NCI-H2196 (cell line): ENCODE results near the gene ATF6B.

Source experiments
- DNase-seq: peaks from one replicate; lab custom pipeline; 2025; ENCODE audit not compliant: unreplicated experiment; lab: John Stamatoyannopoulos, UW

ATF6B gene

GRCh38 chr6:32132110-32132509 lies 4.1 kb upstream of the ATF6B start:
- no peak for DNase-seq

- DNase-seq = no peak
These were observed 3.4 kb upstream of the ATF6B start for GRCh38 chr6:32131439-32131948.

GRCh38 chr6:32129297-32130088 lies 1.4 kb upstream of the ATF6B start:
- DNase-seq = no peak

GRCh38 chr6:32128751-32129296 lies 778 bp upstream of the ATF6B start:
- DNase-seq = no peak

- DNase-seq = no peak
These were observed 683 bp downstream of the ATF6B start for GRCh38 chr6:32127409-32127716.

GRCh38 chr6:32126880-32127279 lies 1.2 kb downstream of the ATF6B start:
- DNase-seq = no peak

- DNase-seq = no peak
These were observed 4.4 kb downstream of the ATF6B start for GRCh38 chr6:32123681-32124080.

GRCh38 chr6:32120573-32121059 lies 7.4 kb downstream of the ATF6B start:
- no peak for DNase-seq

- DNase-seq = peak; percentile 77
These were observed 9.0 kb downstream of the ATF6B start for GRCh38 chr6:32118782-32119628.

- DNase-seq = no peak
These were observed 10.6 kb downstream of the ATF6B start for GRCh38 chr6:32117461-32117860.

GRCh38 chr6:32116674-32117073 lies 11.4 kb downstream of the ATF6B start:
- DNase-seq = peak; percentile 19

GRCh38 chr6:32115623-32116022 lies 12.4 kb downstream of the ATF6B start:
- no peak for DNase-seq

- no peak for DNase-seq
These were observed 13.2 kb downstream of the ATF6B start for GRCh38 chr6:32114796-32115195.

GRCh38 chr6:32113386-32114352 lies 14.4 kb downstream of the ATF6B start:
- DNase-seq = peak; percentile 68

- no peak for DNase-seq
These were observed 15.5 kb downstream of the ATF6B start for GRCh38 chr6:32112431-32112980.

GRCh38 chr6:32111424-32112066 lies 16.5 kb downstream of the ATF6B start:
- no peak for DNase-seq

GRCh38 chr6:32110632-32111031 lies 17.4 kb downstream of the ATF6B start:
- DNase-seq = no peak

GRCh38 chr6:32109765-32110160 lies 18.3 kb downstream of the ATF6B start:
- DNase-seq = no peak

- DNase-seq = no peak
These were observed 18.8 kb downstream of the ATF6B start, which contains the start of gene TNXB for GRCh38 chr6:32109114-32109764. Gene TNXB, minus strand, starts transcription at chr6:32109338. Its CDS starts 11,140 bp downstream, at chr6:32098198.
